ENCODE data around the gene COL18A1. TPM values are rescaled to one million over a fixed set of nuclear protein-coding genes. Genes with fewer than 3 reads are reported as not detected.
A peak's percentile ranks its signal among the peaks of the same experiment; 100 is the strongest.

The COL18A1 gene
- total RNA-seq, 1 donor from 2014 or later, result 9.5 TPM

GRCh38 chr21:45537746-45538291, 132.9 kb downstream of the COL18A1 start:
- no peak for DNase-seq
- TF ChIP-seq CTCF (IDR thresholded peaks at IDR 0.05; ENCODE audit: partially characterized antibody, unreplicated experiment), result no peak

GRCh38 chr21:45538381-45539045, 133.5 kb downstream of the COL18A1 start:
- Mint-ChIP-seq H3K27ac (ENCODE audit: unreplicated experiment) (no peak overlapping the region), H3K4me1 (ENCODE audit: low read depth, unreplicated experiment) (peaks cover 11% of the 10 kb centered on the region), H3K36me3 (ENCODE audit: unreplicated experiment) (no peaks in the 10 kb centered on the region), H3K9me3 (ENCODE audit: unreplicated experiment) (peaks cover 5% of the 10 kb centered on the region), H3K4me3 (ENCODE audit: unreplicated experiment) (no peak overlapping the region), H3K27me3 (ENCODE audit: unreplicated experiment) (peaks cover 8% of the 10 kb centered on the region)
- DNase-seq, result peak; percentile 16
- no peak for TF ChIP-seq CTCF (IDR thresholded peaks at IDR 0.05; ENCODE audit: partially characterized antibody, unreplicated experiment)

More at GRCh38 chr21:45537746-45538291, 132.9 kb downstream of the COL18A1 start:
- Mint-ChIP-seq H3K4me1 (ENCODE audit: low read depth, unreplicated experiment) (peaks cover 11% of the 10 kb centered on the region), H3K4me3 (ENCODE audit: unreplicated experiment) (no peak overlapping the region), H3K9me3 (ENCODE audit: unreplicated experiment) (peaks cover 5% of the 10 kb centered on the region), H3K27me3 (ENCODE audit: unreplicated experiment) (peaks cover 8% of the 10 kb centered on the region), H3K36me3 (ENCODE audit: unreplicated experiment) (no peaks in the 10 kb centered on the region), H3K27ac (ENCODE audit: unreplicated experiment) (no peak overlapping the region)

- DNase-seq, result peak; percentile 42
- H3K9me3 Mint-ChIP-seq (ENCODE audit: unreplicated experiment), result peaks cover 5% of the 10 kb centered on the region
These were observed 134.3 kb downstream of the COL18A1 start for GRCh38 chr21:45539046-45539795.

GRCh38 chr21:45539796-45540600, 135.0 kb downstream of the COL18A1 start:
- Mint-ChIP-seq H3K27ac (ENCODE audit: unreplicated experiment) (no peak overlapping the region), H3K36me3 (ENCODE audit: unreplicated experiment) (no peaks in the 10 kb centered on the region), H3K4me1 (ENCODE audit: low read depth, unreplicated experiment) (peaks cover 7% of the 10 kb centered on the region), H3K9me3 (ENCODE audit: unreplicated experiment) (peaks cover 5% of the 10 kb centered on the region), H3K4me3 (ENCODE audit: unreplicated experiment) (peak overlapping the region; percentile 88), H3K27me3 (ENCODE audit: unreplicated experiment) (peaks cover 7% of the 10 kb centered on the region)
- TF ChIP-seq CTCF (IDR thresholded peaks at IDR 0.05; ENCODE audit: partially characterized antibody, unreplicated experiment), result no peak
- DNase-seq, result peak; percentile 18

More at GRCh38 chr21:45539046-45539795, 134.3 kb downstream of the COL18A1 start:
- TF ChIP-seq CTCF (IDR thresholded peaks at IDR 0.05; ENCODE audit: partially characterized antibody, unreplicated experiment), result no peak
- Mint-ChIP-seq H3K4me3 (ENCODE audit: unreplicated experiment) (no peak overlapping the region), H3K36me3 (ENCODE audit: unreplicated experiment) (no peaks in the 10 kb centered on the region), H3K27ac (ENCODE audit: unreplicated experiment) (no peak overlapping the region), H3K27me3 (ENCODE audit: unreplicated experiment) (peaks cover 8% of the 10 kb centered on the region), H3K4me1 (ENCODE audit: low read depth, unreplicated experiment) (peaks cover 9% of the 10 kb centered on the region)
